GM12878 (cell line): ENCODE data around the gene ZBTB4. TPM values are rescaled to one million over a fixed set of nuclear protein-coding genes. Genes with fewer than 3 reads are reported as not detected.

Experiments
- ATAC-seq: fragments of 200-7000 bp; cut with Tn5 transposase; 3 replicates; pipeline ENCODE4 v1.9.1; 2020; ENCODE audit warnings: mild to moderate bottlenecking, moderate library complexity
- BruUV-seq: library from RNA; stranded (reverse); fragments of 400-500 nt; replicated peaks from 2 replicates; lab custom pipeline; 2021; lab: Mats Ljungman, UMichigan
- CTCF ChIA-PET: fragments of 300-600 bp; sonication (Branson Sonifier 250); formaldehyde crosslinking; extraction: SDS; loops from one replicate; lab custom pipeline; 2021; ENCODE audit warnings: inconsistent platforms; lab: Yijun Ruan, JAX
- POLR2A ChIA-PET: fragments of 350-600 bp; formaldehyde crosslinking; extraction: SDS; loops from one replicate; lab custom pipeline; 2021; ENCODE audit warnings: inconsistent platforms; lab: Charles Lee
- RAD21 ChIA-PET: fragments of 300-600 bp; sonication (Branson Sonifier 250); formaldehyde crosslinking; loops from one replicate; lab custom pipeline; 2023; ENCODE audit warnings: antibody characterized with exemption; ENCODE audit not compliant: unreplicated experiment; lab: Charles Lee
- SMC1A ChIA-PET: fragments of 300-600 bp; sonication (Branson Sonifier 250); formaldehyde crosslinking; loops from one replicate; lab custom pipeline; 2023; ENCODE audit not compliant: unreplicated experiment, uncharacterized antibody; lab: Charles Lee
- DNase-seq: peaks from one replicate; pipeline ENCODE4 v3.0.0-alpha.2; 2011; ENCODE audit warnings: low read depth, low spot score
- FAIRE-seq: peaks from 3 replicates; lab custom pipeline; 2011; peaks lifted over from hg19 to GRCh38; lab: Jason Lieb, UNC
- H2AFZ ChIP-seq: 2 replicates; pipeline ENCODE4 v1.6.0; 2011; ENCODE audit warnings: low read depth, low read length, control low read depth; ENCODE audit not compliant: control insufficient read depth
- H3K27ac ChIP-seq: 2 replicates; pipeline ENCODE4 v1.5.1; 2011; ENCODE audit warnings: control low read depth; ENCODE audit not compliant: control insufficient read depth, insufficient read depth
- H3K27me3 ChIP-seq, 2 experiments: replicated peaks in 1 of 2; 2 replicates each; pipeline versions ENCODE4 v1.6.0 to v1.6.1; 2011; ENCODE audit warnings: low read length in 1 of 2; ENCODE audit not compliant: control insufficient read depth in 2 of 2, insufficient read depth in 2 of 2
- H3K36me3 ChIP-seq, 2 experiments: 2 replicates each; pipeline ENCODE4 v1.5.1; 2011; ENCODE audit warnings: low read length in 1 of 2; ENCODE audit not compliant: control insufficient read depth in 2 of 2, insufficient read depth in 2 of 2
- H3K4me1 ChIP-seq: 2 replicates; pipeline ENCODE4 v1.6.1; 2011; ENCODE audit warnings: mild to moderate bottlenecking, low read length, moderate library complexity, mixed read lengths; ENCODE audit not compliant: control insufficient read depth, insufficient read depth
- H3K4me2 ChIP-seq: 2 replicates; pipeline ENCODE4 v1.6.0; 2011; ENCODE audit warnings: control low read depth; ENCODE audit not compliant: control insufficient read depth, insufficient read depth
- H3K4me3 ChIP-seq: fragments of 200-600 bp; sonication (generic); 2 replicates; pipeline ENCODE4 v1.5.1; 2016
- H3K79me2 ChIP-seq: 2 replicates; pipeline ENCODE4 v1.6.0; 2011; ENCODE audit warnings: low read length; ENCODE audit not compliant: control insufficient read depth, insufficient read depth
- H3K9ac ChIP-seq: 2 replicates; pipeline ENCODE4 v1.8.0; 2011; ENCODE audit warnings: low read length, control low read depth, mixed read lengths; ENCODE audit not compliant: control insufficient read depth, insufficient read depth
- H3K9me3 ChIP-seq: replicated peaks from 3 replicates; pipeline ENCODE4 v1.5.1; 2011; ENCODE audit warnings: mild to moderate bottlenecking, low read length; ENCODE audit not compliant: control insufficient read depth, insufficient read depth
- H4K20me1 ChIP-seq: 2 replicates; pipeline ENCODE4 v1.6.0; 2011; ENCODE audit not compliant: control insufficient read depth, insufficient read depth
- ATF7 ChIP-seq: fragments of 450-650 bp; IDR thresholded peaks from 2 replicates; pipeline ENCODE4 v1.6.1; 2016; ENCODE audit warnings: low read depth, mild to moderate bottlenecking
- KDM1A ChIP-seq: fragments of 200-600 bp; sonication (generic); IDR thresholded peaks from 2 replicates; pipeline ENCODE4 v1.6.1; 2016; ENCODE audit warnings: borderline replicate concordance
- MTA3 ChIP-seq: IDR thresholded peaks from 2 replicates; pipeline ENCODE4 v1.6.1; 2012; ENCODE audit warnings: low read length, inconsistent platforms, borderline replicate concordance
- NR2F1 ChIP-seq: fragments of 450-650 bp; conservative IDR thresholded peaks from 2 replicates; pipeline ENCODE4 v1.6.1; 2017; ENCODE audit warnings: mild to moderate bottlenecking
- PBX3 ChIP-seq: IDR thresholded peaks from 2 replicates; pipeline ENCODE4 v1.6.1; 2011; ENCODE audit warnings: mild to moderate bottlenecking, low read depth, low read length, moderate library complexity; ENCODE audit not compliant: insufficient replicate concordance
- RAD51 ChIP-seq: fragments of 450-650 bp; IDR thresholded peaks from 2 replicates; pipeline ENCODE4 v1.6.1; 2016; ENCODE audit warnings: moderate library complexity, mild to moderate bottlenecking, inconsistent platforms
- STAT1 ChIP-seq: fragments of 450-650 bp; conservative IDR thresholded peaks from 2 replicates; pipeline ENCODE4 v1.6.1; 2014; ENCODE audit warnings: antibody characterized with exemption, mild to moderate bottlenecking
- USF1 ChIP-seq: IDR thresholded peaks from 2 replicates; pipeline ENCODE4 v1.6.1; 2011; ENCODE audit warnings: borderline replicate concordance, low read depth, mild to moderate bottlenecking, moderate library complexity, mixed read lengths, low read length; ENCODE audit not compliant: insufficient read depth; ENCODE audit errors: extremely low read length
- ZZZ3 ChIP-seq: IDR thresholded peaks from 2 replicates; pipeline ENCODE4 v1.6.1; 2011; ENCODE audit warnings: low read depth; ENCODE audit not compliant: control insufficient read depth, insufficient read length
- WGBS: methylation state at CpG from one replicate; pipeline ENCODE4 v1.1.6; 2016; ENCODE audit warnings: low lambda C conversion rate; ENCODE audit not compliant: insufficient replicate concordance, insufficient coverage; ENCODE audit errors: missing lambda C conversion rate; 5-methylcytosine and 5-hydroxymethylcytosine counted together
- in situ Hi-C: fragments of 300-500 bp; cut with MboI; formaldehyde crosslinking; loops from 9 replicates; pipeline ENCODE4 v1.14.3; 2018; ENCODE audit warnings: mixed read lengths
- intact Hi-C: fragments of 100-400 bp; cut with micrococcal nuclease; formaldehyde crosslinking; loops from one replicate; pipeline ENCODE4 v1.14.2; 2022; ENCODE audit not compliant: unreplicated experiment
- polyA plus RNA-seq, 11 experiments: library from polyadenylated mRNA; depleted of rRNA in 4 of 11; unstranded in 6 of 11; stranded (reverse) in 5 of 11; fragments of >200 nt; fragmentation: Nextera tagmentation in 4 of 11; fragmentation: Illumina TruSeq in 1 of 11; extraction: Ambion mirVana in 4 of 11; extraction: Trizol in 1 of 11; gene quantifications; 1 replicate in 1 of 11; 2 replicates in 10 of 11; pipeline versions ENCODE4 v1.2.1 to v1.2.3, GENCODE V29; 2011 to 2016; ENCODE audit warnings: inconsistent platforms in 2 of 11, missing spikeins in 2 of 11, low read depth in 1 of 11
- total RNA-seq, 4 experiments: library from RNA; depleted of rRNA in 3 of 4; stranded (reverse); fragments of >200 nt in 3 of 4; fragmentation: Illumina TruSeq in 1 of 4; extraction: Trizol in 1 of 4; gene quantifications; 2 replicates each; pipeline versions ENCODE4 v1.2.1 to v1.2.3, GENCODE V29; 2013 to 2021

ZBTB4 gene
- total and polyA plus RNA-seq, 10 of the 15 experiments (the other 5 are each of a cell fraction or from before 2014, with no cell fraction given) = 2.0 to 14.9 (median 6.9) TPM

- CTCF ChIA-PET = interaction anchor here (0.6 kb wide), 1 partner anchor 117 kb away, joined by 3 read pairs; no protein-coding TSS in a partner anchor
- FAIRE-seq = no peak
Observed at GRCh38 chr17:7429722-7430121, 49.7 kb downstream of the ZBTB4 start.

More at GRCh38 chr17:7429722-7430121, 49.7 kb downstream of the ZBTB4 start:
- BruUV-seq = no TSS peak
- POLR2A ChIA-PET = no interaction called here
- H3K36me3 ChIP-seq = no peaks in the 10 kb centered on the region
- RAD21 ChIA-PET = no interaction called here
- H3K27me3 ChIP-seq = no peaks in the 10 kb centered on the region; a peak in 1 of 4 replicates
- no peaks in the 10 kb centered on the region for H3K4me1 ChIP-seq
- H3K9ac ChIP-seq = no peak overlapping the region
- in situ Hi-C loops = no loop called here
- H2AFZ ChIP-seq = no peak overlapping the region
- no peaks in the 10 kb centered on the region for H3K9me3 ChIP-seq
- no peak overlapping the region for H3K27ac ChIP-seq
- H3K79me2 ChIP-seq = no peaks in the 10 kb centered on the region
- DNase-seq (no peak), ATAC-seq (no peak)
- intact Hi-C loops = loop anchor here (10.0 kb wide), 1 partner anchor 385 kb away; the partner anchor contains the start of gene SLC16A11
- TF ChIP-seq STAT1 (no peak), ATF7 (no peak), NR2F1 (no peak), KDM1A (no peak), MTA3 (no peak), RAD51 (no peak), PBX3 (no peak), ZZZ3 (no peak), USF1 (no peak)
- no peaks in the 10 kb centered on the region for H4K20me1 ChIP-seq
- WGBS = 44% methylated on average over 10 of the region's 10 CpGs
- H3K4me2 ChIP-seq = no peak overlapping the region
- SMC1A ChIA-PET = no interaction called here
- H3K4me3 ChIP-seq = no peak overlapping the region
